IPS DF 19.7 (cell line): ENCODE results near the gene OAS1.

Experiments used
- DNase-seq: peaks from one replicate; pipeline ENCODE4 v3.0.0-alpha.2; 2013; ENCODE audit warnings: low read depth, low spot score

OAS1 gene

DNA sequence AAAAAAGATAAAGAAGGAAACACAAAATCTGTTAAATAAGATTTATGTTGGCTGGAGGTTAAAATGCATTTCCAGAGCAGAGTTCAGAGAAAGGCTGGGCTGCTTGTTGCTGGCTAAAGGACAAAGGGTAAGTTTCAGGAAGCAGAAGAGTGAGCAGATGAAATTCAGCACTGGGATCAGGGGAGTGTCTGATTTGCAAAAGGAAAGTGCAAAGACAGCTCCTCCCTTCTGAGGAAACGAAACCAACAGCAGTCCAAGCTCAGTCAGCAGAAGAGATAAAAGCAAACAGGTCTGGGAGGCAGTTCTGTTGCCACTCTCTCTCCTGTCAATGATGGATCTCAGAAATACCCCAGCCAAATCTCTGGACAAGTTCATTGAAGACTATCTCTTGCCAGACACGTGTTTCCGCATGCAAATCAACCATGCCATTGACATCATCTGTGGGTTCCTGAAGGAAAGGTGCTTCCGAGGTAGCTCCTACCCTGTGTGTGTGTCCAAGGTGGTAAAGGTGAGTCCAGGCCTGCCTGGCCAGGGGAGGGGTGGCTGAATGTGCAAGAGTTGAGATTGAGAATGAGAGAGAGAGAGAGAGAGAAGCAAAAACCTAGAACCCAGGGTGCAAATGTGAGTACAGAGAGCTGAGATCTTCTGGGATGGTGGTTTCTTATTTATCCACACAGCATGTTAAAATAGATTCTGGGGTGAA is at the start of gene OAS1:
OAS1 (plus strand) TSS at position 251 of the 703 bp plus-strand sequence; CDS start at position 329, 78 bp downstream.
- no peak for DNase-seq

- no peak for DNase-seq
Measured at GRCh38 chr12:112859291-112859690, 47.5 kb upstream of the OAS1 start.

DNA sequence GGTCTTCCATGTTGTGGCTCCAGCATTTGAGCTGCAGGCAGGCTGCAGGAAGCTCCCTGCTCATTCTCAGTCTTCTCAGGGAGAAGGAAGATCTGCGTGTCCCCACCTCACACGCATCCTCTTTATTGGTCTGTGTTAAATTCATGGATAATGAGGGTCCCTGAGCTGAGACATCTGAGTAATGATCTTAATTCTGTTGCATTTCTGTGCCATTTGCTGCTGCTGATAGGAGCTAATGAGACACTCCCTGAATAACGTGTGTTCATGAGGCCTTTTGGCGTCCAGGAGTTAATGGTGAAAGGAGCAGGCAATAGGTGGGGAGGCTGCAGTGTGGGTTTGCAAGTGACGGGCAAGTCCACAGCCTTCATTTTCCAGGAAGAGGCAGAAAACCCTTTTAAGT is 46.6 kb upstream of the OAS1 start:
- no peak for DNase-seq

DNA sequence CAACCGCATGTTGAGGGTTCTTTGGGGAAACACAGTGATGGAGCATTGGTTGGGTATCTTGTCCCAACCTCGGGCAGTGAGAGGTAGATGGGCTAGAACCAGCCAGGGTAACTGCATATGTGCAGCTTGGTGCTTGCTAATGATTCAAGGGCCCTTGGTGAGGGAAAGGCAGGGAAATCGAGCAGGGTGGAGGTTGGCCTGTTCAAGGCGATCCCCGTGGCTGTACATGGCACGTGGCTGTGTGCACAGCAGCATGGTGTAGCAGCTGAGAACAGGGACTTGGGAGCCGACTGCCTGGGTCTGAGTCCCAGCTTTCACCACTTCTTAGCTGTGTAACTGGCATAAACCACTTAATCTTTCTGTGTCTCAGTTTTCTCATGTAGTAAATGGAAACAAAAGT is 45.5 kb upstream of the OAS1 start:
- no peak for DNase-seq

DNA sequence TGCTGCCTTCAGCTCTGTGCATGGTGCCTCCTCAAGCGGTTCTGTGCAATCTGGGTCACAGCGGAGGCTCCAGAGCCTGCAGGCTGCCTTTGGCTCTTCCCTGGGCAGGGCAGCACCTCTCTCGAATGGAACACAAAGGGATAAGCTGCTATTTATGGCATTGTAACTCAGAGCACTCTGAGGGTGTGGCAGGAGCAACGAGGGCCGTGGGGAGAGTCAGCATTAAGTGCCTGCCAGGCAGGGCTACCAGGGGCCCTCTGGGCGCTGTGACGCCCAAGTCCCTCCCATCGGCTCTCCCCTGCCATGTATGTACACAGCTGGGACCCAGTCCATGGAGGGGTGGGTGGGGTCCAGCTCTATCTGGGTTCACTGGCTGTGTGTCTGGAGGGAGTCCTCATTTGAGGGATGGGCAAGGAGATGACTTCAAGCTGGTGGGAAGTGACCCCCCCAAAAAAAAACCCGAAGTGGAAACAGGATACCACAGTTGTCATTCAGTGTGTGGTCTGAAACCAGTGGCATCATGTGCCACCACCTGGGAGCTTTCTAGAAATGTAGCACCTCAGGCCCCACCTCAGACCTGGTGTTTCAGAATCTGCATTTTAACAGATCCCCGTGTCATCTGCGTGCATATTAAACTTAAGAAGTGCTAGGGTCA is 44.0 kb upstream of the OAS1 start:
- DNase-seq, result no peak

GRCh38 chr12:112868459-112869041 is 38.2 kb upstream of the OAS1 start:
- peak; percentile 35 for DNase-seq

- DNase-seq, result no peak
Measured at GRCh38 chr12:112869091-112869490, 37.7 kb upstream of the OAS1 start.

DNA sequence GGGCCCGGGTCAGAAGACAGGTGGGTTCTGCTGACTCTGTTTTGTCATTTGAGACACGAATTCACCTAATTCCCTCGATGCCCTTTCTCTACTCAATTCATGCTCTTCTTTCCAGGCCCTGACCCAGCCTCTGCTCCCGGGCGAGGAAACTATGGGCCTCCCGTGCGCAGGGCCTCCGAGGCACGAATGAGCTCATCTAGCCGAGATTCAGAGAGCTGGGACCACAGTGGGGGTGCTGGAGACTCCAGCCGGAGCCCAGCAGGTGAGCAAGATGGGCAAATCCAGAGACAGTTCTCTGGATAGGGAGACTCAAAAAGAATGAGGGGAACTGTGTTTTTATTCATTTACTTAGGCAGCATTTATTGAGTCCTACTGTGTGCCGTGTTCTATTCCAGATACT is 37.0 kb upstream of the OAS1 start:
- no peak for DNase-seq

- DNase-seq, result no peak
Measured at GRCh38 chr12:112870267-112870980, 36.3 kb upstream of the OAS1 start.

GRCh38 chr12:112875608-112876007 is 31.2 kb upstream of the OAS1 start:
- no peak for DNase-seq

- no peak for DNase-seq
Measured at GRCh38 chr12:112876506-112876905, 30.3 kb upstream of the OAS1 start.

DNA sequence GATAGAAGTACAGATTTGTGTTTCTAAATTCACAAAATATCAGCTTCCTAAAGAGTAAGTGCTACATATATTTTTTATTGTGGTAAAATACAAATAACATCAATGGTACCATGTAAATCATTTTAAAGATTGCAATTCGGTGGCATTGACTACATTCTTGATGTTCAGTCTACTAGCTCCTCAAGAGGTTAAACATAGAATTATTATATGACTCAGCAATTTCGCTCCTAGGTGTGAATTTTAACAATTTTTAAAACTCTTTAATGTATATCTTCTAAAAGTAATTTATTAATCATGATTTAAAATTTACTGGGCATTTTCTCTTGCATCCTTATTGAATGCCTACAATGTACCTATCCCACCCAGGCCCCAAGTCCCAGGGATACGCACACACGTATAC is 29.8 kb upstream of the OAS1 start:
- no peak for DNase-seq

- DNase-seq, result no peak
Measured at GRCh38 chr12:112878488-112878887, 28.3 kb upstream of the OAS1 start.

DNA sequence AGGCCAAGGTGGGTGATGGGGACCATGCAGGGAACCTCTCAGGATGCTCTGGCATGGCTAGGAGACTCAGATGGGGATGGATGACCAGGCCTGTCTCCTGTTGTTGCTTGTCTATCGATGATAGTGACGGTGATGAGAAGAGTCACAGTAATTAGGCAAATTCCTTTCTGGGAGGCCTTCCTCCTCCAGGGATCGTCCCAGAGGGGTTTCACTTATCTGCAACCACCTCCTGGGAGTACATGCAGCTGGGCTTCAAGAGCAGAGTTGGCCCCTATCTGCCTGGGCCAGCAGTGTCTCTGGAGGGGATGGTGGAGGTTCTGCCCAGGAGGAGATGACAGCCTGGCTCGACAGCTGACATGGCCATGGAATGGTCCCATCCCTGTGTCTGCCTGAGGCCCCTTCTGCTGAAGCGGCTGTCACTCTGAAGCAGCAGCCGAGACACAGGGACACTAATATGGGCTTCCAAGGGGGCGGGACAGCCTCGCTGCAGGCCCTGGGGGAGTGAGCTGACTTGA is 27.5 kb upstream of the OAS1 start:
- DNase-seq, result no peak

GRCh38 chr12:112881602-112882001 is 25.2 kb upstream of the OAS1 start:
- DNase-seq, result no peak

DNA sequence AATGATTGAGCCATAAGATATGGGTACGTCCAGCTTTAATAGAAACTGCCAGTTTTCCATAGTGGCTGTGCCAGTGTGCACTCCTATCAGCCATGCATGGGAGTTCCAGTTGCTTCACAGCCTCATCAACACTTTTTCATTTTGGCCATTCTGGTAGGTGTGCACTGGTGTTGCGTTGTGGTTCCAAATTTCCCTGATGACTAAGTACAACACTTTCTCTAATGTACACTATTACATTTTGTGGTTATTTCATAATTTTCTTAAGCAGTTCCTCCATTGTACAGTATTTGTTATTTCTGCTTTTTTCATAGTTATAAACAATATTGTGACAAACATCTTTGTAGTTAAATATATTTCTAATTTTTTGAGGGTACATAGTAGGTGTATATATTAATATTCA is 21.5 kb upstream of the OAS1 start:
- DNase-seq, result no peak

GRCh38 chr12:112887550-112887949 is 19.2 kb upstream of the OAS1 start:
- DNase-seq, result no peak

- no peak for DNase-seq
Measured at GRCh38 chr12:112891093-112892024, 15.4 kb upstream of the OAS1 start.

- DNase-seq, result no peak
Measured at GRCh38 chr12:112892856-112893255, 13.9 kb upstream of the OAS1 start.

DNA sequence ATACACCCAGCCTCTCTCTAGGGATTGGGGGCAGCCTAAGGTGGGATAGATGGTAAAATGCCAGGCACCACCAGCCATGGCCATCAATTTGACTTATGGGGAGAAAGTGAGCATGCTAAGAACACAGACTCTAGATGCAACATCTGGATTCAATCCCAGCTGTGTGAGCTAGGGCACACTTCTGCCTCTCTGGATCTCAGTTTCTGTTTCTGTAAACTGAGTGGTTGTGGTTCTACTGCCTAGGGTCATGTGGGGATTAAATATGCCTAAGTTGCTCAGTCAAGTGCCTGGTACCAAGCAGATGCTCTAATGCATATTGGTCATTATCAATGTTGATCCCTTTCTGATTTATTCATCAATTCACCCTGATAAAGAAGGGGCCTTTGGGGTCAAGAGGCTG is 12.6 kb upstream of the OAS1 start:
- no peak for DNase-seq

- DNase-seq, result no peak
Measured at GRCh38 chr12:112898380-112898779, 8.4 kb upstream of the OAS1 start.
